Activated CD4-positive, alpha-beta T cell treated with anti-CD3 and anti-CD28 coated beads, Interleukin-2, amount 50 U/mL, for 24 hours (primary cell): ENCODE measurements around the gene MAP6D1.
A peak's percentile ranks its signal among the peaks of the same experiment; 100 is the strongest.

Experiments
- DNase-seq, 2 donors: peaks; one replicate each; pipeline ENCODE4 v3.0.0-alpha.2; 2020; ENCODE audit warnings: low read depth in 1 of 2, low spot score in 1 of 2

MAP6D1 gene

GRCh38 chr3:183825456-183826161, at the start of gene MAP6D1:
Gene MAP6D1 (minus strand): TSS chr3:183825577. CDS start chr3:183825547, 30 bp downstream.
- DNase-seq = peak in 1 of 2 donors; percentile 11

- DNase-seq = no peak
Measured at GRCh38 chr3:183873914-183874313, 48.5 kb upstream of the MAP6D1 start.

GRCh38 chr3:183871541-183871940, 46.2 kb upstream of the MAP6D1 start:
- DNase-seq = no peak

- no peak for DNase-seq
Measured at GRCh38 chr3:183870563-183870962, 45.2 kb upstream of the MAP6D1 start.

- DNase-seq = no peak
Measured at GRCh38 chr3:183868796-183869195, 43.4 kb upstream of the MAP6D1 start.

- no peak for DNase-seq
Measured at GRCh38 chr3:183862610-183863009, 37.2 kb upstream of the MAP6D1 start.

GRCh38 chr3:183857863-183858262, 32.5 kb upstream of the MAP6D1 start:
- no peak for DNase-seq

GRCh38 chr3:183854318-183855035, 29.1 kb upstream of the MAP6D1 start:
- DNase-seq = no peak

GRCh38 chr3:183845608-183846288, 20.4 kb upstream of the MAP6D1 start:
- DNase-seq = no peak

GRCh38 chr3:183845090-183845489, 19.7 kb upstream of the MAP6D1 start:
- DNase-seq = no peak

- no peak for DNase-seq
Measured at GRCh38 chr3:183844606-183845005, 19.2 kb upstream of the MAP6D1 start.

- no peak for DNase-seq
Measured at GRCh38 chr3:183839751-183840150, 14.4 kb upstream of the MAP6D1 start.

GRCh38 chr3:183837894-183838293, 12.5 kb upstream of the MAP6D1 start:
- DNase-seq = no peak

- DNase-seq = no peak
Measured at GRCh38 chr3:183837390-183837789, 12.0 kb upstream of the MAP6D1 start.

GRCh38 chr3:183833516-183833915, 8.1 kb upstream of the MAP6D1 start:
- DNase-seq = no peak

GRCh38 chr3:183830187-183830586, 4.8 kb upstream of the MAP6D1 start:
- DNase-seq = no peak

GRCh38 chr3:183829466-183829865, 4.1 kb upstream of the MAP6D1 start:
- no peak for DNase-seq

- DNase-seq = no peak
Measured at GRCh38 chr3:183828538-183828870, 3.1 kb upstream of the MAP6D1 start.

GRCh38 chr3:183827809-183828537, 2.6 kb upstream of the MAP6D1 start:
- no peak for DNase-seq

GRCh38 chr3:183826448-183827250, 1.3 kb upstream of the MAP6D1 start:
- DNase-seq = no peak
